ENCODE results near the gene ZFP42.
"Not testable (repeated sequence)": the region's sequence is repeated elsewhere in the genome, so short reads cannot be mapped to it uniquely, and the experiment has no call there.

The ZFP42 gene

DNA sequence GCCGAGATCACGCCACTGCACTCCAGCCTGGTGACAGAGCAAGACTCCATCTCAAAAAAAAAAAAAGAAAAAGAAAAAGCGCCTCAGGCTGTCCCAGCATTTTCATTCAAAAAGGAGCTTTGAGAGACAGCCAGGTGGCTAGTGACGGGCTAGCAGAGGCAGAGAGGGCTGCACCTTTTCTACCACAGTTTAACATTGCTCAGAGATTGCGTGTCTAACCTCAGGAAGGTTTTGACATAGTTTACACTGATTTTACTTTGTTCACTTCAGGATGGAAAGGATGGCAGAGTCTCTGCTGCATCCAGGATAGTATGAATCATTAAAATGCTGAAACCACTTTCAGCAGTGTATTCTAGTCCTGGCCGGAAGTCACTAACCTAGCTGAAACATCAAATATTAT is 28.1 kb downstream of the ZFP42 start:
- no peak for DNase-seq

DNA sequence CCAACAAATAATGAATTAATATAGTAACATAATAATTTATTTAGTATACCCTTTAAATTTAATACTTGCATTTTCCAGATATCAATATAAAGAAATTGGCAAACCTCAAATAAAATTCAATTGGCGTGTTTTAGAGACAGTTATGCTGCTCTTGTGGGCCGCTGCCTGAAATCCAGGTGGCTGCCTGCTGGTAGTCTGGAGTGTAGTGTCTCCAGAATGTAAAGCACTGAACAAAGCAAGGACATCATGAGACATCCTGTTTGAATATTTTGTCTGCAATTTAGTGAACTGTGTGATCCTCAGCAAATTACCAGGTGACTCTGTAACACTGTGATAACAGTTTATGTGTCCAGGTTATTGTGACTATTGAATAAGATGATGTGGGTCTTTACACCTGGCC is 29.9 kb downstream of the ZFP42 start:
- no peak for DNase-seq

- no peak for DNase-seq
These were observed 33.5 kb downstream of the ZFP42 start for GRCh38 chr4:188029114-188029513.

- no peak for DNase-seq
These were observed 34.8 kb downstream of the ZFP42 start for GRCh38 chr4:188030401-188030800.

GRCh38 chr4:188031751-188032150 is 36.2 kb downstream of the ZFP42 start:
- no peak for DNase-seq

DNA sequence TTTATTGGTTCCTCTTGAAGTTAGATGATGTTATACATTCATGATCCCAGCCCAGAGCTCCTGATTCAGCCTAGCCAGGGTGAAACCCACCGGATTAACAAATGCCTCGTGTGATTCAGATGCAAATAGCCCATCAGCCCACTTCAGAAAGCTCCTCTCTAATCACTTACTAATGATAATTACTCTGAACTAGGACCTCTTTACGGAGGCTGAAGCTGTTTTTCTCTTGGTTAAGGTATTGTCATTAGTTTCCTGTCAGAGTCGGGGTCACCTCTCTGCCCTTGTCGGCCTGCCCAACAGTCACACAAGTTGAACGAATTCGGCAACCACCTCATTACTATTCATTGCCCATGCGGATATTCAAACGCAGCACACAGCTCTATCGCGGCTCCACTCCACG is 36.6 kb downstream of the ZFP42 start:
- no peak for DNase-seq

DNA sequence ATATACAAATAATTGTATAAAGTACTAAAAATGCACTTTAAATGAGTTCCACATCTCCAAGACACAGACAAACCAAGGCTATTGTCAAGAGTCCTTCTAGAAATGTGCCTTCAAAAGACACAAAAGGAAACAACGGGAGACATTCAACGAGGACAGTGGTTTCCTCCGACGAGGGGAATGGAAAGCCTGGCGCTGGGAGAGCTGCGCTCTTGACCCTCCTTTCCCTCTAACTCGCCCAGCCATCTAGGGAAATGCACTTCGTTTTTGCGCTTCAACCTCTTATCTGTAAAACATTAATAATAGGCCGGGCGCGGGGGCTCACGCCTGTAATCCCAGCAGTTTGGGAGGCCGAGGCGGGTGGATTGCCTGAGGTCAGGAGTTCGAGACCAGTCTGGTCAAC is 37.0 kb downstream of the ZFP42 start:
- DNase-seq = no peak

GRCh38 chr4:188037003-188037713 is 41.6 kb downstream of the ZFP42 start:
- DNase-seq = no peak

GRCh38 chr4:188041721-188042120 is 46.1 kb downstream of the ZFP42 start:
- DNase-seq = no peak

DNA sequence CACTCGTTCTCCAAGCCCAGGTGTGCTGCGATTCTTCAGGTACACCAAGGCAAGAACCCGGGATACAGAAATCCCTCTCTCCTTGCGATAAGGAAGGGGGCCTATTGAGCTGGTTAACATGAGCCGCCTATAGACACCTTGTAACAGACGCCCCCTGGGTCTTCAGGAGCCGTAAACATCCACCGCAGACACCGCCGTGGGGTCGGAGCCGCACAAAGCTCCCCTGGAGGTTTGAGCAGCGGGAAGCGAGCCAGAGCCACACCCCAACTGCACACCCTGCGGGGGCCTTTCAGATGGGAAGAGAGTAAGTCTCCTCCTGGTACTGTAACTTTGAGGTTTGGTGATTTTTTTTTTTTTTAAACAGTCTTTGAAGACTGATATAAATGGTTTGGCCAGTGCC is 46.6 kb downstream of the ZFP42 start:
- no peak for DNase-seq

GRCh38 chr4:188043154-188043553 is 47.6 kb downstream of the ZFP42 start:
- no peak for DNase-seq

DNA sequence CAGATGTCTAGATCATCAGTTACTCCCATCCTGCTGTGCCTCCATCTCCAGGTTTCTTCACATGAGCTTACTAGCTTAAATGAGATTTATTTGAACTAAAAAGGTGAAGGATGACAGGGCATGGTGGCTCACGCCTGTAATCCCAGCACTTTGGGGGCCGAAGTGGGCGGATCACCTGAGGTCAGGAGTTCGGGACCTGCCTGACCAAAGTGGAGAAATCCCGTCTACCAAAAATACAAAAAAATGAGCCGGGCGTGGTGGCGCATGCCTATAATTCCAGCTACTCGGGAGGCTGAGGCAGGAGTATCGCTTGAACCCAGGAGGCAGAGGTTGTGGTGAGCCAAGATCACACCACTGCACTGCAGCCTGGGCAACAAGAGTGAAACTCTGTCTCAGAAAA is 49.9 kb downstream of the ZFP42 start:
- DNase-seq = not testable (repeated sequence)

GRCh38 chr4:188046657-188047056 is 51.1 kb downstream of the ZFP42 start:
- DNase-seq = no peak

- DNase-seq = no peak
These were observed 57.7 kb downstream of the ZFP42 start for GRCh38 chr4:188053302-188053701.
